Measurements from ENCODE around the gene FRAT1.

The FRAT1 gene

DNA sequence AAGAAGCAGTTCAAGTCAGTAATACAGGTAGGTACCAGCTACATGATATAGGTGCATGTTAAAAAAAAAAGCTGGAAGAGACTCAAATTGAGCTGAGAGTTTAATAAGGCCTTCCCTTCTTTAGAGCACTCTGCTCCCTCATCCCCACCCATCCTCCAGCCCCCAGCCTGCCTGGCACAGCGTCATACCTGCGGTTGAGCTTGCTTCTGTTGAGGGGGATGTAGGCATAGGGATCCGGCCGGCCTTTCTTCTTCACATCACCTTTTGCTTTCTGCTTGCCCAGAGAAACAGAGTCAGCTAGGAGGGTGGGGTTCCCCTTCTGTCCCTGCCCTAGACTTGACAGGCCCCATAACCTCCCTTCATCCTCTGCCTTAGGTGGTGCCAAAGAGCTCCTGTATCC is 39.3 kb downstream of the FRAT1 start:
- Histone ChIP-seq H3K9me3 (no peaks in the 10 kb centered on the region), H3K4me3 (ENCODE audit: low read depth, low read length) (no peak overlapping the region), H3K27me3 (no peaks in the 10 kb centered on the region), H3K4me1 (no peaks in the 10 kb centered on the region), H3K36me3 (peaks cover 27% of the 10 kb centered on the region)
- TF ChIP-seq CTCF (IDR thresholded peaks at IDR 0.05; ENCODE audit: low read depth, low read length), result no peak
- no peak for DNase-seq

- no peaks in the 10 kb centered on the region for H3K9me3 ChIP-seq
- no peaks in the 10 kb centered on the region for H3K4me1 ChIP-seq
- no peak for TF ChIP-seq CTCF (IDR thresholded peaks at IDR 0.05; ENCODE audit: low read depth, low read length)
- H3K36me3 ChIP-seq, result peaks cover 27% of the 10 kb centered on the region
- H3K4me3 ChIP-seq (ENCODE audit: low read depth, low read length), result no peak overlapping the region
- no peak for DNase-seq
- H3K27me3 ChIP-seq, result no peaks in the 10 kb centered on the region
Measured at GRCh38 chr10:97358781-97359180, 39.7 kb downstream of the FRAT1 start.

GRCh38 chr10:97360705-97361536 is 41.9 kb downstream of the FRAT1 start:
- peaks cover 31% of the 10 kb centered on the region for H3K36me3 ChIP-seq
- no peak for TF ChIP-seq CTCF (IDR thresholded peaks at IDR 0.05; ENCODE audit: low read depth, low read length)
- no peak for DNase-seq
- no peak overlapping the region for H3K4me3 ChIP-seq (ENCODE audit: low read depth, low read length)
- H3K27me3 ChIP-seq, result no peaks in the 10 kb centered on the region
- H3K9me3 ChIP-seq, result no peaks in the 10 kb centered on the region
- H3K4me1 ChIP-seq, result no peaks in the 10 kb centered on the region

DNA sequence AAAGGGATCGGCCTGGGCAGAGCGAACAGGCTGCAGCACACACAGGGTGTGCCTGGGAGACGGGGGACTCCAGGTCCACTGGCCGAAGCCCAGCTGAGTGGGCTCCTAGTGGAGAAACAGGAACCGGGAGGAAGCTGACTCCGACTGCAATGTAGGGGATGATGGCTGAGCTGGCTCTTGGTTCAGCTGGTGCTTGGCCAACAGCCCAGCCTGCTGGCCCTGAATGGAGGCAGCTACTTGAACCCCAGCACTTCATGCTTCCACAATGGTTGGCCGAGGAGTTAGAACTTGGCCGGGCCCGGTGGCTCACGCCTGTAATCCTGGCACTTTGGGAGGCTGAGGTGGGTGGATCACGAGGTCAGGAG is 42.4 kb downstream of the FRAT1 start:
- H3K9me3 ChIP-seq, result no peaks in the 10 kb centered on the region
- H3K4me3 ChIP-seq (ENCODE audit: low read depth, low read length), result no peak overlapping the region
- H3K36me3 ChIP-seq, result peaks cover 31% of the 10 kb centered on the region
- no peak for DNase-seq
- no peak for TF ChIP-seq CTCF (IDR thresholded peaks at IDR 0.05; ENCODE audit: low read depth, low read length)
- no peaks in the 10 kb centered on the region for H3K4me1 ChIP-seq
- H3K27me3 ChIP-seq, result no peaks in the 10 kb centered on the region

- no peak for TF ChIP-seq CTCF (IDR thresholded peaks at IDR 0.05; ENCODE audit: low read depth, low read length)
- Histone ChIP-seq H3K9me3 (no peaks in the 10 kb centered on the region), H3K4me1 (no peaks in the 10 kb centered on the region), H3K27me3 (no peaks in the 10 kb centered on the region), H3K36me3 (peaks cover 23% of the 10 kb centered on the region), H3K4me3 (ENCODE audit: low read depth, low read length) (no peak overlapping the region)
- DNase-seq, result no peak
Measured at GRCh38 chr10:97362310-97363033, 43.4 kb downstream of the FRAT1 start.

DNA sequence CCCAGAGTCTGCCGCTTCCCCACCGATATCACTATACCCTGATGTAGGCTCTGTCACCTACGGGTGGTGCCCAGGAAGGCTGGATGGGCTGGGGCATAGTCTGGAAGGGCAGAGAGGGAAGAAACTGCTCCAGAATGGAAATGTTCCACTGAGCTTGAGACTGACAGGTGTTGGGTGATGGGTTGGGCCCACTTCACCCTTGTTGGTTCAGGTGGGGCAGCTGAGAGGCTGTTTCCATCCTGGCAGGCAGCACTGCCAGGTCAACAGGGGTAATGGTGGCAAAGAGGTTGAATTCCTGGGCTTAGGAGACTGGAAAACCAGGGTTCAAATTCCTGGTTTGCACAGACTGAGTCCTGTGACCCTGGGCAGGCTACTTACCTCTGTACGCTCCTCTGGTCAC is 44.0 kb downstream of the FRAT1 start:
- no peak overlapping the region for H3K4me3 ChIP-seq (ENCODE audit: low read depth, low read length)
- DNase-seq, result no peak
- no peak for TF ChIP-seq CTCF (IDR thresholded peaks at IDR 0.05; ENCODE audit: low read depth, low read length)
- no peaks in the 10 kb centered on the region for H3K4me1 ChIP-seq
- no peaks in the 10 kb centered on the region for H3K9me3 ChIP-seq
- peaks cover 23% of the 10 kb centered on the region for H3K36me3 ChIP-seq
- H3K27me3 ChIP-seq, result no peaks in the 10 kb centered on the region
